ENCODE results near the gene ZBTB21.

Gene ZBTB21

GRCh38 chr21:42039470-42039901 is 29.3 kb upstream of the ZBTB21 start:
- DNase-seq = no peak

- no peak for DNase-seq
Observed at GRCh38 chr21:42038826-42039425, 28.8 kb upstream of the ZBTB21 start.

- no peak for DNase-seq
Observed at GRCh38 chr21:42038393-42038792, 28.2 kb upstream of the ZBTB21 start.

- DNase-seq = no peak
Observed at GRCh38 chr21:42037943-42038342, 27.8 kb upstream of the ZBTB21 start.

- no peak for DNase-seq
Observed at GRCh38 chr21:42037516-42037915, 27.4 kb upstream of the ZBTB21 start.

- DNase-seq = no peak
Observed at GRCh38 chr21:42036313-42036712, 26.2 kb upstream of the ZBTB21 start.

- no peak for DNase-seq
Observed at GRCh38 chr21:42032968-42033367, 22.8 kb upstream of the ZBTB21 start.

- DNase-seq = no peak
Observed at GRCh38 chr21:42032266-42032665, 22.1 kb upstream of the ZBTB21 start.

GRCh38 chr21:42031816-42032215 is 21.7 kb upstream of the ZBTB21 start:
- no peak for DNase-seq

- DNase-seq = no peak
Observed at GRCh38 chr21:42031241-42031640, 21.1 kb upstream of the ZBTB21 start.

- DNase-seq = no peak
Observed at GRCh38 chr21:42030311-42030710, 20.2 kb upstream of the ZBTB21 start.

GRCh38 chr21:42028766-42029425 is 18.7 kb upstream of the ZBTB21 start:
- DNase-seq = no peak

- DNase-seq = no peak
Observed at GRCh38 chr21:42027822-42028765, 17.9 kb upstream of the ZBTB21 start.

- DNase-seq = no peak
Observed at GRCh38 chr21:42027085-42027821, 17.1 kb upstream of the ZBTB21 start.

- no peak for DNase-seq
Observed at GRCh38 chr21:42026082-42026435, 15.9 kb upstream of the ZBTB21 start.

- DNase-seq = no peak
Observed at GRCh38 chr21:42025376-42026081, 15.4 kb upstream of the ZBTB21 start.

- no peak for DNase-seq
Observed at GRCh38 chr21:42022906-42023305, 12.7 kb upstream of the ZBTB21 start.

- no peak for DNase-seq
Observed at GRCh38 chr21:42022091-42022430, 11.9 kb upstream of the ZBTB21 start.

- DNase-seq = peak; percentile 67
Observed at GRCh38 chr21:42021371-42022090, 11.4 kb upstream of the ZBTB21 start.

- no peak for DNase-seq
Observed at GRCh38 chr21:42019706-42020105, 9.5 kb upstream of the ZBTB21 start.

- no peak for DNase-seq
Observed at GRCh38 chr21:42019101-42019605, 9.0 kb upstream of the ZBTB21 start.

- DNase-seq = no peak
Observed at GRCh38 chr21:42017022-42017421, 6.9 kb upstream of the ZBTB21 start.
